D721Med (cell line): ENCODE measurements around the gene BHLHA15.

ENCODE experiments used
- DNase-seq: peaks from one replicate; pipeline ENCODE4 v3.0.0; 2011; ENCODE audit warnings: low spot score; ENCODE audit not compliant: insufficient read length
- FAIRE-seq: peaks from 2 replicates; lab custom pipeline; 2011; peaks lifted over from hg19 to GRCh38; lab: Jason Lieb, UNC
- CTCF ChIP-seq: IDR thresholded peaks from 2 replicates; pipeline ENCODE4 v1.5.1; 2012; ENCODE audit warnings: mild to moderate bottlenecking, control low read depth; ENCODE audit not compliant: insufficient read depth; ENCODE audit errors: missing control alignments

Gene BHLHA15

GRCh38 chr7:98257701-98258100 lies 46.5 kb downstream of the BHLHA15 start:
- no peak for FAIRE-seq
- TF ChIP-seq CTCF: no peak
- no peak for DNase-seq
